Raji (cell line): ENCODE measurements around the gene GDPD3.
A peak's percentile ranks its signal among the peaks of the same experiment; 100 is the strongest.

ENCODE experiments used
- POLR2A ChIP-seq: IDR thresholded peaks from 2 replicates; pipeline ENCODE4 v1.6.1; 2011; ENCODE audit warnings: low read depth, low read length, control low read depth; ENCODE audit not compliant: insufficient read depth

GDPD3 gene

DNA sequence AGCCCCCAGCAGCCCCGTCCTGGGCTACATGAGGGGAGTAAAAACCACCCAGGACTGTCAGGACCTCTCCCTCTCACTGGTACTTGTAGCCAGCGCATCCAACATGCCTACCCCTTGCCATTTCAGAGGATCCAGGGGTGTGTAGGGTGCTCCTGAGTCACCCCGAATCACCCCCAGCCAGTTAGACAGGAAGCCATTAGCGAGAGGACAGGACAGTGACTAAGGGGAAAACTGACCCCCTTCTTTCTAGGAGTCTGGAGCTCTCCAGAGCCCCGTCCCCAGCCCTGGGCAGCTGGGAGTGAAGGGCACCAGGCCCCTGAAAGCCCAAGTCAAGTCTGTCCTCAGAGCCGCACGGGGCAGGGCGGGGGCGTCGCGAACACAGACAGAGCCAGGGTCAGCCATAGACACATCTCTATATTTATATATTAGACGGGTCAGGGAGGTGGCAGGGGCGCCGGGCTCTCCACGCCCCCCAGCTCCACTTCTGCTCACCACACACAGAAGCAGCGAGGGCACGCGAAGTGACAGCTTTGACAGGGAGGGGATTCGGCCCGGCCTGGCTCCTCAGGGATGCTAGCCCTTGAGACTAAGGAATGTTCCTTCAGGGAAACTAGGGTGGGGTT is 485 bp upstream of the GDPD3 start:
- TF ChIP-seq POLR2A, result no peak

- 0 out of 2 replicates have a peak, but pooled peaks have one; percentile 21 for TF ChIP-seq POLR2A
Measured at GRCh38 chr16:30112197-30113030, 923 bp downstream of the GDPD3 start.

DNA sequence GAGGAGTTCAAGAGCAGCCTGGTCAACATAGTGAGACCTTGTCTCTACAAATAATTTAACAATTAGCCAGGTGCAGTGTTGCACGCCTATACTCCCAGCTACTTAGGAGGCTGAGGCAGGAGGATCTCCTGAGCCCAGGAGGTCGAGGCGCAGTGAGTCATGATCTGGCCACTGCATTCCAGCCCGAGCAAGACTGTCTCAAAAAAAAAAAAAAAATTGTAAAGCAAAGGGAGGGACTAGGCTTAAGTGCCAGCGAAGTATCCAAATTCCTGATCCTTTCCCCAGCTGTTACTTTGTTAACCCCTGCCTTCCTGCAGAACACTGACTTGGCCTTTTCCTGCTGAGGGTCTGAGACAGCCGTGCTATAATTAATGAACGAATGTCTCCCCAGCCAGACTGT is 2.7 kb downstream of the GDPD3 start:
- TF ChIP-seq POLR2A, result no peak

DNA sequence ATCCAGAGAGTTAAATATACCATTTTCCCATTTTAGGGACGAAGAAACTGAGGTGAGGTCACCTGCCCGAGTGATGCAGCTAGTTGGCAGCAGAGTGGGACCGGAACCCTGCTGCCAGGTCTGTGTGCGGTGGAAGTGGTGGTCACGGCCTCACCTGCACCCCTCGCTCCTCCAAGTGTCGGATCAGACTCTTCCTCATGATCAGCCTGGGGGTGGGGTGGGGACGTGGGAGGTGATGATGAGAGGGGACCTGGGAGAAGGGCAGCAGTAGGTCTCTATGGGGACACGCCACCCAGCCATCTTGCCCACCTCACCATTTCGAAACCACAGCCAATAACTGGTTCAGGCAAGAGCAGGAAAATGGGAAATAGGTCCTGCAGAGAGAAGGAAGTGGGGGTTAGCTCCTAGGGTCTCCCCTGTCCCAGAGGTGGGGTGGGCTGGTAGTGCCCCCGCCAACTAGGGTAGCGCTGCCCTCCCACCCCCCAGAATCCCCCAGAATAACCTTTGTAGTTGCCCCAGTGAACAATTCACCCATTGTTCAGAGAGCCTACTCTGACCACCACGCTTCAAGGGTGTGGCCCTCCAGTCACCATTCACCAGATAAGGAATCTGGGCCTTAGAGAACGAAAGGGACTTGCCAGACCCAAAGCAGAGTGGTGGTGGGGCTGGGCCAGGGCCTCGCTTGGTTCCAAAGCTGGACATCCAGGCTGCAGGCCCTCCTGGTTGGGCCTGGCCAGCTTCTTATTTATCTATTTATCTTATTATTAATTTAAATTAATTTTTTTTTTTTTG is 5.1 kb downstream of the GDPD3 start:
- TF ChIP-seq POLR2A, result no peak

GRCh38 chr16:30104492-30104891 is 8.8 kb downstream of the GDPD3 start:
- TF ChIP-seq POLR2A, result no peak

- TF ChIP-seq POLR2A, result no peak
Measured at GRCh38 chr16:30104090-30104489, 9.2 kb downstream of the GDPD3 start.

DNA sequence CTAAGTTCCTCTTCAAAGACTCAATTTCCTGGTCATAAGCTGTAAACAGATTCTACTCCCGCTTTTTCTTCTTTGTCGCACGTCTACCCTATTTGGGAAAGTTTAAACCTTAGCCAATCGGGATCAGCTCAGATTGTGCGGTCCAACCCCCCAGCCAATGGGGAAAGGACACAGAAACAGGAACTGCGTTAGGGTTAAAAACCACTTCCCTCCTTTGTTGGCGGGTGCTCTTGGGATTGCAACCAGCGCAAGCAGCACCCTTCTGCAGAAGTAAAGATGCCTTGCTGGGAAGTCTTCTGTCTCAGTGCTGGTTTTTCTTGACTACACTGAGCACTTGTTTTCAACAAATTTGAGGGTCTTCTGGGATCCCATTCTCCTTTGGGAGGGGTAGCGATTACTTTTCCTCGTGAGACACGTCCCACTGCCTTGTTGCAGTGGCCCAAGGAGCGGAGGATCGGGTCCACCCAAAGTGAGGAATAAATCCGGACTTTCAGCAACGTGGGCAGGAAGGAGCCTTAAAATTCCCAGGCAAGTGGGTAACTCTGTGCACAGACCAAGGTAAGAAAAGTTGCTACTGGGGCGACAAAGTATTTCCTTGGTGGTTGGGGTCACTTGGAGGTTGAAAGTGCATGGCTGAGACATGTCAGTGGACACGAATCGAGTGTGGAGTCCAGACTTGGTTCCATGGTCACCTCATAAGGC is 16.3 kb downstream of the GDPD3 start:
- TF ChIP-seq POLR2A, result no peak

GRCh38 chr16:30096105-30096861 is 17.1 kb downstream of the GDPD3 start, which contains the start of gene YPEL3:
Gene YPEL3 (minus strand): TSS chr16:30096213. CDS start chr16:30095482, 731 bp downstream.
- TF ChIP-seq POLR2A, result no peak; the same call in 1 of the 2 replicates

GRCh38 chr16:30095166-30096078 is 17.9 kb downstream of the GDPD3 start:
- TF ChIP-seq POLR2A, result 0 out of 2 replicates have a peak, but pooled peaks have one; percentile 7

DNA sequence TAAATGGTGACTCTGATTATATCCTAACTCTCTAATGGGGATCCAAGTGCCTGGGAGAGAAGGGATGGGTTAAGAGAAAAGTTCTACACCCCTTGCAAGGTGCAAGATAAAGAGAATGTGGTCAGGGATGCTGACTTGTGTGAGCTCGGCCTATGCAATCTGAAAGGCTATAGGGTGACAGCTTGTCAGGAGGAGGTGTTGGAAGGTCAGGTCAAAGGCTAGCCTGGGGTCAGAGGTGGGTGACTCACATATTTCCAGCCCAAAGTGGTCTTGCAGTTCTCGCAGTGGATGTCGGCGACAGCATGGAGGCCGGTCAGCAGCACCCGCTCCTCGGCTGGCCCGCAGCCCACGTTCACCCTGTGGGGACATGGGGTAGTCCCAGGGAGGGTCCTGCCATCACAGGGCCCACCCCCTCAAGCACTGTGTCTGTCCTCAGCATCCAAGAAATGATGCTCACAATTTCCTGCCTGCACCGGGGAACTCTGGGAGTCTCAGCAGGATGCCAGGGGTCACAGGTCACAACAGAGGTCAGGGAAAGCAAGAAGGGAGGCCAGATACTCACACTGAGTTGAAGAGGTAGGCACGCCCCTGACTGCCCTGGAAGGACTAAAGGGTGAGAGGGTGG is 18.7 kb downstream of the GDPD3 start:
- no peak for TF ChIP-seq POLR2A

- TF ChIP-seq POLR2A, result peak; percentile 58
Measured at GRCh38 chr16:30092373-30093010, 20.8 kb downstream of the GDPD3 start.
